GM12891 (cell line): ENCODE results near the gene RNF31.

ENCODE experiments used
- POLR2A ChIP-seq: IDR thresholded peaks from 2 replicates; pipeline ENCODE4 v1.6.1; 2011; ENCODE audit warnings: low read depth, low read length, control low read depth
- POLR2AphosphoS5 ChIP-seq: IDR thresholded peaks from 2 replicates; pipeline ENCODE4 v1.6.1; 2011; ENCODE audit warnings: low read depth, low read length, control low read depth
- POU2F2 ChIP-seq: IDR thresholded peaks from 2 replicates; pipeline ENCODE4 v1.6.1; 2011; ENCODE audit warnings: low read depth, mild to moderate bottlenecking, control low read depth, low read length, moderate library complexity
- SPI1 ChIP-seq: IDR thresholded peaks from 2 replicates; pipeline ENCODE4 v1.6.1; 2011; ENCODE audit warnings: low read depth, low read length, control low read depth
- TAF1 ChIP-seq: IDR thresholded peaks from 2 replicates; pipeline ENCODE4 v1.6.1; 2011; ENCODE audit warnings: low read depth, low read length, control low read depth

GRCh38 chr14:24139272-24139934, 7.9 kb upstream of the RNF31 start:
- TF ChIP-seq POLR2A = no peak
- no peak for TF ChIP-seq POU2F2
- no peak for TF ChIP-seq SPI1
- no peak for TF ChIP-seq POLR2AphosphoS5
- TF ChIP-seq TAF1 = no peak
